ENCODE results near the gene RSPH1.

Gene RSPH1

GRCh38 chr21:42490720-42491119, 5.3 kb downstream of the RSPH1 start:
- no peak for TF ChIP-seq CTCF (IDR thresholded peaks at IDR 0.05; ENCODE audit: insufficient read depth, low read depth, low read length, missing control alignments)

GRCh38 chr21:42489991-42490390, 6.0 kb downstream of the RSPH1 start:
- H3K4me3 ChIP-seq (ENCODE audit: low read length) = no peak overlapping the region
- no peak for TF ChIP-seq CTCF (IDR thresholded peaks at IDR 0.05; ENCODE audit: insufficient read depth, low read depth, low read length, missing control alignments)
- DNase-seq (ENCODE audit: low read depth) = no peak

More at GRCh38 chr21:42490720-42491119, 5.3 kb downstream of the RSPH1 start:
- no peak for DNase-seq (ENCODE audit: low read depth)
- no peak overlapping the region for H3K4me3 ChIP-seq (ENCODE audit: low read length)

- no peak for DNase-seq (ENCODE audit: low read depth)
- TF ChIP-seq CTCF (IDR thresholded peaks at IDR 0.05; ENCODE audit: insufficient read depth, low read depth, low read length, missing control alignments) = no peak
- H3K4me3 ChIP-seq (ENCODE audit: low read length) = no peak overlapping the region
Observed at GRCh38 chr21:42489006-42489563, 6.9 kb downstream of the RSPH1 start.

GRCh38 chr21:42486531-42486930, 9.5 kb downstream of the RSPH1 start:
- H3K4me3 ChIP-seq (ENCODE audit: low read length) = no peak overlapping the region
- DNase-seq (ENCODE audit: low read depth) = peak; percentile 80
- no peak for TF ChIP-seq CTCF (IDR thresholded peaks at IDR 0.05; ENCODE audit: insufficient read depth, low read depth, low read length, missing control alignments)

- H3K4me3 ChIP-seq (ENCODE audit: low read length) = no peak overlapping the region
- DNase-seq (ENCODE audit: low read depth) = no peak
- no peak for TF ChIP-seq CTCF (IDR thresholded peaks at IDR 0.05; ENCODE audit: insufficient read depth, low read depth, low read length, missing control alignments)
Observed at GRCh38 chr21:42486072-42486471, 10.0 kb downstream of the RSPH1 start.

- H3K4me3 ChIP-seq (ENCODE audit: low read length) = no peak overlapping the region
- DNase-seq (ENCODE audit: low read depth) = no peak
- no peak for TF ChIP-seq CTCF (IDR thresholded peaks at IDR 0.05; ENCODE audit: insufficient read depth, low read depth, low read length, missing control alignments)
Observed at GRCh38 chr21:42484966-42485365, 11.1 kb downstream of the RSPH1 start.

- DNase-seq (ENCODE audit: low read depth) = no peak
- TF ChIP-seq CTCF (IDR thresholded peaks at IDR 0.05; ENCODE audit: insufficient read depth, low read depth, low read length, missing control alignments) = no peak
- no peak overlapping the region for H3K4me3 ChIP-seq (ENCODE audit: low read length)
Observed at GRCh38 chr21:42481169-42481568, 14.9 kb downstream of the RSPH1 start.

Data from epithelial cell of esophagus (primary cell).